GM13977 (cell line): ENCODE measurements around the gene ZW10.
A peak's percentile ranks its signal among the peaks of the same experiment; 100 is the strongest.
"Not testable (repeated sequence)": the region's sequence is repeated elsewhere in the genome, so short reads cannot be mapped to it uniquely, and the experiment has no call there.

Experiments
- DNase-seq: peaks from one replicate; pipeline ENCODE4 v3.0.0; 2012; ENCODE audit warnings: low spot score
- CTCF ChIP-seq: IDR thresholded peaks from 2 replicates; pipeline ENCODE4 v1.5.1; 2012; ENCODE audit warnings: mild to moderate bottlenecking, control low read depth; ENCODE audit not compliant: insufficient read depth; ENCODE audit errors: extremely low read depth, missing control alignments
- in situ Hi-C: fragments of 300-500 bp; cut with MboI; formaldehyde crosslinking; loops from one replicate; pipeline ENCODE4 v1.12.0; 2022; ENCODE audit warnings: low sequenced_read_pairs, low pct_unique_long_range_greater_than_20kb, mixed read lengths, inconsistent platforms; ENCODE audit not compliant: unreplicated experiment

ZW10 gene

DNA sequence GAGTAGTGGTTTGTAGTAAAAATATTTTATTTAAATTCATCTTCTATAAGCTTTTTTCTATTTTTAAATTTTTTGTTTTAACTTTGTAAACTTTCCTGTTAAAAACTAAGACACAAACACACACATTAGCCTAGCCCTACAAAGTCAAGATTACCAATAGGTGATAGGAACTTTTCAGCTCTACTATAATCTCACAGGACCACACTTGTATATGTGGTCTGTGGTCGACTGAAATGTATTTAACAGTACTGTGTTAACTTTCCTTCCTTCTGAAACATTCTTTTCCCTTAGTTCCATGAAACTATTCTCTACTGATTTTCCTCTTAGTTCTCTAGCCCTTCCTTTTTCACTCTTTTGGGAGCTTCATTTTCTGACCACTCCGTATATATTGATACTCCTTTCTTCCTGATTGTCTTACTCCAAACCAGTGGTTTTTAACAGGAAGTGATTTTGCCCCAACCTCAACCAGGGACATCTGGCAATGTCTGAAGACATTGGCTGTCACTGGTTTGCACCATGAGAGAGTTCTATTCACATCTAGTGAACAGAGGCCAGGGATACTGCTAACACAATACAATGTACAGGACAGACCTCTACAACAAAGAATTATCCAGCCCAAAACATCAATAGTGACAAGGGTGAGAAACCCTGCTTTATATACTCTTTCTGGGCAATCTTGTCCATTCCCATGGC is 8.8 kb downstream of the ZW10 start:
- no peak for TF ChIP-seq CTCF
- in situ Hi-C loops, result no loop called here
- DNase-seq, result no peak

DNA sequence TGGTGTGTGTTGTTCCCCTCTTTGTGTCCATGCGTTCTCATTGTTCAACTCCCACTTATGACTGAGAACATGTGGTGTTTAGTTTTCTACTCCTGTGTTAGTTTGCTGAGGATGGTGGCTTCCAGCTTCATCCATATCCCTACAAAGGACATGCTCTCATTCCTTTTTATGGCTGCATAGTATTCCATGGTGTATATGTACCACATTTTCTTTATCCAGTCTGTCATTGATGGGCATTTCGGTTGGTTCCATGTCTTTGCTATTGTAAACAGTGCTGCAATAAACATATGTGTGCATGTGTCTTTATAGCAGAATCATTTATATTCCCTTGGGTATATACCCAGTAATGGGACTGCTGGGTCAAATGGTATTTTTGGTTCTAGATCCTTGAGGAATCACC is 10.5 kb downstream of the ZW10 start:
- in situ Hi-C loops, DNase-seq: not testable (repeated sequence)

DNA sequence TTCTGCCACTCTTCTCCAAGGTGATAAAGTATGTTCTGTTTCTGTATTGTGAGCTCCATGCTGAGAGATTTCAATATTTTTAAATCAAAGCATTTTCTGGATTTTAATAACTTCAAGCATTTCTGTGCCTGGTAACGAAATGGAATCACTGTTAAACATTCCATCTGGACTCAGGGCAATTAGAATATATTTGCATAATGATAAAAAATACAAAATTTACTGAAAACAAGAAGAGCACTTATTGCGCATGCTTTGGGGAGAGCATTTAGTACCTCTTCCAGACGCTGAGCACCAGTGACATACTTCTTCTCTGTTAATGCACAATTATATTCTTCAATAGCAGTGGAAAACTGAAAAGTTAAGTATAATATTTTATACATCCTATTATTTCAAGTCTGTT is 13.3 kb downstream of the ZW10 start:
- DNase-seq, result no peak
- in situ Hi-C loops, result no loop called here
- TF ChIP-seq CTCF, result no peak

DNA sequence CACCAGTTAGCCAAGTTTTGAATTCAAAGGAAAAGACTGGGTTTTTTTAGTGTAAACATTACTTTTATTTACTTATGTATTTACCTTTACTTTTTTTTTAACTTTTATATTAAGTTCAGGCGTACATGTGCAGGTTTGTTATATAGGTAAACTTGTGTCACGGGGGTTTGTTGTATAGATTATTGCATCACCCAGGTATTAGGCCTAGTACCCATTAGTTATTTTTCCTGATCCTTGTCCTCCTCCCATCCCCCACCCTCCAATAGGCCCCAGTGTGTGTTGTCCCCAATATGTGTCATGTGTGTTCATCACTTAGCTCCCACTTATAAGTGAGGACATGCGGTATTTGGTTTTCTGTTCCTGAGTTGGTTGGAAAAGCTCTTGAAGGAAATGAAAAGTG is 20.6 kb downstream of the ZW10 start:
- no peak for TF ChIP-seq CTCF
- DNase-seq, result no peak
- in situ Hi-C loops, result no loop called here

DNA sequence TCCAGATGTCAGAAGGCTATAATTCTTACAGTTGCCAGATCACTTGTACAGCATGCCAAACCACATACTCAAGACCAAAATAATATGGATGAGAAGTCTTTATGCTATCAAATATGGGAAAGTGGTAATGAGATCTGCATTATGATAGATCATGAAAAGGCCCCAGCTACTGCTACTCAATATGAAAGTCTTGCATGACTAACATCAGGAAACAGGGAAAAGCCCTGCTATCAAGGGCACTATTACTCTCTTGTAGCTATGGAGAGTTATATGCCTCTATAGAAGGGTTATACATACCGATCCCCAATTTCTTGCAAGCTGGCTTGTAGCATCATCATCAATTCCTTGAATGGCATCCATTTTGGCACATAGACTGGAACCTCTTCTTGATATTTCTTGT is 37.2 kb downstream of the ZW10 start:
- in situ Hi-C loops, result no loop called here
- DNase-seq, result no peak
- TF ChIP-seq CTCF, result no peak

DNA sequence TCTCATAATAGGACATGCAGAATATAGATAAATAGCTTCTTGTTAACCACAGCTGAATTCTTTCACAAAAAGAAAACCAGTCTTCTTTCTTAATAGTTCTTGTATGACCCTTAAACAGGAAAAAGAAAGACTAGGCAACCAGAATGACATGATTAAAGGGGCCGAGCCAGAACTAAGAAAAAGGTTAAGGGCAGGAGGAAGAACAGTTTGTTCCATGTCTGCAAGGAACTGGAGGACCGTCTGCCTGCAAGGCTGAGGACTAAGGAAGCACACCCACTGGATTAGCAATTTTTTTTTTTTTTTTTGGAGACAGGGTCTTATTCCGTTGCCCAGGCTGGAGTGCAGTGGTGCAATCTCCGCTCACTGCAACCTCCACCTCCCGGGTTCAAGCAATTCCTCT is 41.4 kb downstream of the ZW10 start:
- no peak for TF ChIP-seq CTCF
- no peak for DNase-seq
- in situ Hi-C loops, result no loop called here

DNA sequence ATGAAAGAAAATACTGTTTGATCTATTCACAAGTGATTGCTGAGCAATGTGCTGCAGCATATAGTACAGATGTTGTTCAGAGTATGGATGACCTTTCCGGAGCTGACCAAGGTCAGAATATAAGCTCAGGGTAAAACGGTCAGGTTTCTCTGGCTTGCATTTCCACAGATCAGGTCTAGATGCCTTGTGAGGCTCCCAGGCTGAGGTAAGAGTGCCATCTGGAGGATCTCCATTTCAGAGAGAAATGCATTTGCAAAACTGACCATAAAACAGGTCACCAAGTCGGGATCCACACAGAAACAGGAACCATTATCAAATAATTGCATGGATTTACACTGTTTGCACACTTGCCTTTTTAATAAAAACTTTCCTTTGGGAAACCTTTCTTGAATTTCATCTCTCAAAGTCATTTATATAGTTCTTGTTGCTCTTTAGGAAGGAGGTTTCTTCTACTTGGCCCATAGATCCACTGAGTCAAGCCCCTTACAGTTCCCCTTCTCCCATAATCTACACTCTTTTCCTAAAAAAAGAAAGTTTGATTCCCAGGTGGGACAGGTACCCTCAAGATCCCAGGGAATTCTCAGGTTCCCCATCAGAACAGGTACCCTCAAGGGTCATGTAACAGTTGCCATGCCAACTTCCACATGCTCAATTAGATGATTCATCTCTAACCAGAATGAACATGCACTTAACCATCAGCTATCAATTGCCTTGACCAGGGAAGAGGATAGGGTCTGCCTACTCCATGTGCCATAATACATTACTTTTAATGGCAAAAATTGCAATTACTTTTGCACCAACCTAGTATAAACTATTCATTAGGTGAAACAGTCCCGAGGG is 42.4 kb downstream of the ZW10 start:
- DNase-seq, result no peak
- peak; percentile 44 for TF ChIP-seq CTCF
- in situ Hi-C loops, result no loop called here
